Limb (tissue), 2 donors: ENCODE results near the gene SAAL1.

Source experiments
- DNase-seq, 2 donors: peaks; one replicate each; pipeline ENCODE4 v3.0.0-alpha.2; 2016; ENCODE audit errors: extremely low spot score in 2 of 2

SAAL1 gene

DNA sequence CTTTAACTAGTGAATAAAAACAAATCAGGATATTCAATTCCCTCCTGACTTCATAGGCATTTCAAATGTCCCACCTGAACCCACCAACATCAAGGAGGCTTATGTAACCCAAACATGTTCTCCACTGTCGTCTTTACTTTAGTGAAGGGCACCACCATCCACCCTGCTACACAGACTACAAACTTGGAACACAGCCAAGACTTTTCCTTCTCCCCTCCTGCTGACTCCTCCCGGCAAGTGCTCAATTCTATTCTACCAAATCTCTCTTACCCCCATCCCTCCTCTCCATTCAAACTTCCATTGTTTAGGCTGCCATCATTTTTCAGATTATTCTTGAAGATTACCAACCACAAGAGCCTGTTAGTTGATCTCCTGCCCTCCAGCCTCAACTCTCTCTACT lies 24.3 kb downstream of the SAAL1 start:
- no peak for DNase-seq

DNA sequence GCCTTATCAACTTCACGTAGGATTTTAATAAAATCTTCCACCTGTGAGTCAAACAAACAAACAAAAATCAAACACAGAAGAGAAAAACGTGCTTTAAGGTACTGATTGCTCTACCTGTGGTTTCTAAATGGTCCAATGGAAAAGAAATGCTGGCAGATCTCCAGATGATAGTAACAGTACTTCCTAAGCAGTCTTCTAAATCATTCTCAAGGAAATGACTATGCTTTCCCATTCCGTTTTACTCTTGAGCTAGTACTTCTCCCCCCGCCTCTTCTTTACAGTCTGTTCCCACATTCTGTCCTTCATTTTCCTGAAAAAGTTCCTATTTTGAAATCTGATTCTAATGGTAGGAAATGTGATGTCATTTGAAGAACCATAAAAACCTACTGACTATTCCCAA lies 25.4 kb downstream of the SAAL1 start:
- no peak for DNase-seq

DNA sequence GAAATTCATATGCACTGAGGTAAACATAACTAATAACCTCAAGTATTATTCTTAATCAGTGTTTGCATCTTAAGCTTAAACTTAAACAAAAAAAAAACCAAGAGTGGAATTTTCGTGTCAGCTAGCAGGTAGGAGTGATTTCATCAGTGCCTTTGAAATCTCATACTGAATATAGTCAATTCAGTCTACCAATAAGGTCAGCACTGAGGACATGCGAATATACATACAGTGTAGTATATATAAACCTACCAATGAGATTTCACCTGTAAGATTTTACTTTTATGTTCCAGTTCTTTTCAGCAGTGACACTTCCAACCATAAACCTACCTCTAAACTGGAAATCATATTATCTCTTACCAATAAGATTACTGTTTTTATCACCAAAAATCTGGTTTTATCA lies 27.0 kb downstream of the SAAL1 start:
- DNase-seq, result no peak

DNA sequence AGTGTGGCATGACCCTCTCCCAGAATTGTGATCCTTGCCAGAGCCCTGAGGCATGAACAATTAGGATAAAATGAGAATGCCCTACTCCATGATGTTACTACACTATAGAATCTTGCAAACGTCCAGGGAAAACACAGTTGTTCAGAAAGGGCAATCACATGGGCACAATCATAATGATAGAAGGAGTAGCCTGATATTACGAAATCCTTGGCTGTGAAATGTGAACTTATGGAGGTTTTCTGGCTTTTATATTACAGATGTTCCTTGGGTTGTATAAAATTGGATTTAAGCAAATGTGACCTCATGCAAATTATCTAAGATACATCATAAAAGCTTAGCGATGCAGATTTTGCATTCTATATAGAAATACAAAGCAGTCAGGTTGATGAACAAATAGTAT lies 30.4 kb downstream of the SAAL1 start:
- no peak for DNase-seq

DNA sequence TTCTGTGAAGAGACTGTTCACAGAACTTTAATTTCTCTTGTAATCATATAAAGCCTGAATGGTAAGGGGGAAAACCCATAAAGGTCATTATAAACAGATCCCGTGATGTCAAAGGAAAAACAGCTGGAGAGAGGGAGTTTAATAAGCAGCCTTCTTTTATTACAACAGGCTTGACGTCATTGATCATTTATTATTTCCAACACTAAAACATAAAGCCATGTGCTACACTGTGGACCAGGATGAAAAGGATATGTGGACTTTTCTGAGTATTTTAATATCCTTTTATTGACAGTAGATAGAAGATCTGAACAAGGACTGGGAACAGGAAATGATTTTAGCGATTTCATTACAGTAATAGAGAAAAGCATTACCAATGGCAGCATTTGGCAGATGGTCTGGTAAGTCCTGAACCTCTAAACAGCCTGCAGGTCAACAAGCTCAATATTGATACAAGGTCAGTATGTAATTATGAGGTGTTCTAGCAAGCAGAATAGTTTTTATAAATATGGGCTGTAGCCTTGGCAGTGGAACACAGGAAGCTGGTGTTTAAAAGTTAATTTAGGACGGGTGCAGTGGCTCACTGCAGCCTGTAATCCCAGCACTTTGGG lies 34.7 kb downstream of the SAAL1 start:
- peak in 1 of 2 donors; percentile 2 for DNase-seq

DNA sequence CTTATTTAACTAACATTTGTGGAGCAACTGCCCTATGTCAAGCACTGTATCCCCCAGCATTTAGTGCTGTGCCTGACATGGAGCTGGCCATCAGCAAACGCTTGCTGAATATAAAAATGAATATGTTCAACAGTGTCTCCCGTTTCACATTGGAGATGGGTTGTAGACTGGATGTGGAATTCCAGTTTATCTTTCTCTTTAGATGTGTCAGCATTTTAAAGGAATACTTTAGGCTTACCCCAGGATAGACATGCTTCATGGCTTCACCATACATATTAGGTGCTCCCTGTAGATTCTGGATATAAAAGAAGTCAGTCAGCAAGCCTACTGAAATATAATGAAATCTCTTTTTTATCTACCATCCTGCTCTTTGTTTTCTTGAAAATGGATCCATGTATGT lies 38.5 kb downstream of the SAAL1 start:
- no peak for DNase-seq

DNA sequence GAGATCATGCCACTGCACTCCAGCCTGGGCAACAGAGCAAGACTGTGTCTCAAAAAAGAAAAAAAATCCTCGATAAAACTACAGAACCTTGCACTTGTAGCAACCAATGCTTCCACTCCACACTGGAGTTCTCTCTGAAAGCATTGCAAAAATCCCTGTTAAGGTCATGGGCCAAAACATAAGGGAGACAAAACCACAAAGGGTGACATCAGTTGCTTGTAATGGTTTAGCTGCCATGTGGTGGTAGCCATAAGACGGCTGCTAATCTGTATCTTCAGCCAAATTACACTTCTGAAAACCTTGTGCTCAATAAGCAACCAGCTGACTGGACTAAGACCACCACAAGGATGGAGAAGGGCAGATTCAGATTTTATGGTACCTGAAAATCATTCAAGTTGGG lies 39.3 kb downstream of the SAAL1 start:
- DNase-seq, result no peak

DNA sequence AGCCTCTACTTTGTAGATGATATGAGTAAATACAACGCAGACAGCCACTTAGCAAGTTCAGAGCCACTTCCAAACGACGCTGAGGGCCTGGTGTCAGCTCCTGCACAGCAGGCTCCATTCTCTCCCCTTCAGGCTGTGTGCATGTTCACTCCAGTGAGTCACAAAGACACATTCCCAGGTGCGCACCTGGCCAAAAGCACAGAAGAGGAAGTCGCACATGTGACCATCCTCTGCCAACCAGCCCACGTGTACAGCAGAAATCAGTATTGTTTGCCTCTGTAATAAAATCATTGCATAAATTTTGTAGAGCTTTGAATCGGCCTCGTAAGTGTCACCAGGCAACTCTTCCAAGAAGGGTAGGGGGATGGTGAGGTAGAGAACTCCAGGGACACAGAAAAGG lies 40.3 kb downstream of the SAAL1 start:
- no peak for DNase-seq

DNA sequence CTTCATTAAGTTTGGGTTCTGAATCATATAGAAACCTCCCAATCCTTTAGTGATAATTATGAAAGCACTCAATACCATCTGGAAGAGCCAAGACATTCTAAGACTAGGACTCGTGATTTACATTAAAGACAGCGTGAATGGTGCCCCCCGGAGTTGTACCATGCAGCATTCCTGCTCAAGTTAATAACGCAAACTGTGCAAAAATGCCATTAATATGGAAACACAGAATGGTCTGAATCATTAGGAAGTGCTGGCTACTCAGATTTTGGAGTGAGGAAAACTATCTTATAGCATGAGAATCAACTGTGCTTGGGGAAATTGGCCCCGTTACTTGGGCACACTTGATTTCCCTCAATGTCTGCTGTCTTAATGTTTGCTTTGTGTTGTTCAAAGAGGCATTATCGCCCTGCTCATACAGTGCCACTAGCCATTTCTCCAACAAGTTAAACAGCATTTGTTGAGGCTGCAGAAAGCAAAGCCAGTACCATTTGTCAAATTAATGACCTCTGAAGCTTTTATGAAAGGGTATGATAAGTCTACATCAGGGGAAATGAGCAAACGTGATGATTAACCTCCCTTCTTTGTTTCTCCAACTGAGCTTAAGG lies 41.3 kb downstream of the SAAL1 start:
- DNase-seq, result no peak

DNA sequence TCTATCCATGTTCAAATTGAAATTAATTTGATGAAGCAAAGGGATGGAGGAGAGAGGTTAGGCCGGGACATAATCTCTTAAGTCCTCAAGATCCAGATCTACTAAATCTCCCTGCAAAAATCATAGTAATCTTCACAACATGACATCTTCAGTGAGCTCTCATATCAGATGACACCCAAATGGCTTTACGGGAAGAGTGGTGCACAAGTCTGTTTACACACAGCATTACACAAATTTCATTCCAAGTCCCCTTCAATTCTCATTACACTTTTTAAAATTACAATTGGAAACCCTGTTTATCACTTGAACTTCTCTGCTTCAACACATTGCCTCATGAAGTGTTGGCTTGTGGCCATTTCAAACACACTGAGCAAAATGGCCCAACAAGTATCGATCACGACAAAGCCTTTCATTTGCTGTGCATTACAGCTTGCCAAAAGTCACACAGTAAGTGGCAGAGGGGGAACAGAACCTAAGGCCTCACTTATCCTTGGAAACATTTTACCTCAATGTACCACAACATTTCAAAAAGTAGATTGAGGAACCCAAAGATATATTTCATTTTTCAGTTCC lies 41.9 kb downstream of the SAAL1 start:
- no peak for DNase-seq

DNA sequence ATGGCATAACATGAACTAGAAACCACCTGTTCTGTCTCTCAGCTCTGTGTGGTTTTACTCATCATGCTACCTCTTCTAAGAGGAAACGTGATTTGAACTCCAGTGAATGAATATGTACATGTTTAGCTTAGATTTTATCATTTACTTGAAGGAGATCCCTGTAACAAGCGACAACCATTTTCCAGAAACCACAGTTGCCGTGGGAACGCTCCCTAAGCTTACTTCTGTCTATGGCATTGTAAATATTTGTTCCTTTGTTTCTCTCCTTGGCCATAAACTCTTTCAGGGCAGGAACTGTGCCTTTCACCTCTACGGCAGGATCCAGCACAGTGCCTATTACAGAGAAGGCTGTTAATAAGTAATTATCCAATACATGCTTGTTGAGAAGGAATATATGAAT lies 42.8 kb downstream of the SAAL1 start:
- no peak for DNase-seq

DNA sequence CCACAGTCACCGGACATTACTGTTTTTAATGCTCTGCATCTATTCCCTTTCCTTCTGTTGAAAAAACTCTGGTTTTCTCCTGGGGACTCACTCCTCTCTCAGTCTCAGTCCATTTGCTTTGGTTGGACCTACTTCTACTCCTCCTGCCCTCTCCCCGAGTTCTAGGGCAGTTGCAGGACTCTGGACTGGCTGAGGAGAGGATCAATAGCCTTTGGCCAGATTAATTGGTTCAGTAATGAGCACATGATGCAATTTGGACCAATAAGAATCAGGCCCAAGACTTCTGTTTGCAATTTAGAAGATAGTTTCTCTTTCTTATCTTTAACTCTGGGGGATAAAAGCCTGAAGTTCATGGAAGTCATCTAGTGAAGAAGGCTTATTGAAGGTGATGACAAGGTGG lies 44.5 kb downstream of the SAAL1 start:
- no peak for DNase-seq

DNA sequence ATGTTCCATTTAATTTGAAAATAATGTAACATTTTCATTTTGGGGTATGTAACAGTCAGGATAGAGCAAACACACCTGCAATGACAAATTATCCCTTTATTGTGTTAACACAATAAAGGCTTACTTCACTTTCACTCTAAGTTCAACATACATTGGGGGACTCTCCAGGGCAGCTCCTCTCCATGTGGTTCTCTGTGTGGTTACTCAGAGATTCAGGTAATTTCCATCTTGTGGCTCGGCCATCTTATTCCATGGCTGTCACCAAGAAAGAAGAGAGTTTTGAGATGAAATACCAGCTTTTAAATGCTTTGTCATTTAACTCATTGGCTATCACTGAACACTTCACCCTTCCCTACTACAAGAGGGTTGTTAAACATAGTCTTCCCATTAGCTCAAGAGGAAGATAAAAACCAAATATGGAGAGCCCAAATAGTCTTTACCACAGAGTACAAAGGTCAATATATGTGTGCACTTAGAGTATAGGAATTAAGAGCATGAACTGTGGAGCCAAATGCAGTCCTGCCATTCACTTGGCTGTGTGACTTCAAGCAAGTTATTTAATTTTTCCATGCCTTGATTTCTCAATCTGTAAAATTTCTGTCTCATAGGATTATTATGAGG lies 49.2 kb downstream of the SAAL1 start:
- DNase-seq, result no peak

DNA sequence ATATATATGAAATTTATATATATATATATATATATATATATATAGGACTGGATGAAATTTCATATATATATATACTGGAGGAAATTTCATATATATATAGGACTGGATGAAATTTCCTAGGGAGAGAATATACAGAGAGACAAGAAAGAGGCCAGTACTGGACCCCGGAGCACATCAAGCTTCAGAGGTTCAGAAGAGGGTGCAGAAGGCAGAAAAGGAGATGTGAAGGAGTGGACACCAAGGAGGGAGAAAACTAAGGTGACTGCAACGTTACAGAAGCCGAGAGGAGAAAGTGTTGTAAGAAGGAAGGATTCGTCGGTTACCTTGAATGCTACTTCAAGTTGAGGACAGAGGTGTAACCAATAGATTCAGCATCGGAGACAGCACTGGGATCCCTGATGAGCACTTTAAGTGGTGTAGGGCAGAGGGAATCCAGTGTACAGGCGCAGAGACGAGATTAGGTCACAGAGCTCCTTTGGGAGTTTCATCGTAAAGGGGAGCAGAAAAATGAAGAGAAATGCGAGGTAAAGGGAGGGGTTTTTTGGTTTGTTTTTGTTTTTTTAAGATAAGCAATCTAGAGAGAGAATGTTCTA lies 51.3 kb downstream of the SAAL1 start:
- no peak for DNase-seq

DNA sequence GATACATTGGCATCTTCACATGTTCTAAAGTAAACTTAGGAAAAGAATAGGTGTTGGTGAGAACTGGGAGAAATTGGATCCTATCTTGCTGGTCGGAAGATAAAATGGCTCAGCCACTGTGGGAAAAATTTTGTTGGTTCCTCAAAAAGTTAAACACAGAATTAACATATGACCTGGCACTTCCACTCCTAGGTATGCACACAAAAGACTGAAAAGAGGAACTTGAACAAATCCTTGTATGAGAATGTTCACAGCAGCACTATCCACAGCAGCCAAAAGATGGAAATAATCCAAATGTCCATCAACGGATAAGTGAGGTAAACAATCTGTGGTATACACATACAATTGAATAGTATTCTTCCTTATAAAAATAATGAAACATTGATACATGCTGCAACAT lies 55.0 kb downstream of the SAAL1 start:
- DNase-seq, result no peak

DNA sequence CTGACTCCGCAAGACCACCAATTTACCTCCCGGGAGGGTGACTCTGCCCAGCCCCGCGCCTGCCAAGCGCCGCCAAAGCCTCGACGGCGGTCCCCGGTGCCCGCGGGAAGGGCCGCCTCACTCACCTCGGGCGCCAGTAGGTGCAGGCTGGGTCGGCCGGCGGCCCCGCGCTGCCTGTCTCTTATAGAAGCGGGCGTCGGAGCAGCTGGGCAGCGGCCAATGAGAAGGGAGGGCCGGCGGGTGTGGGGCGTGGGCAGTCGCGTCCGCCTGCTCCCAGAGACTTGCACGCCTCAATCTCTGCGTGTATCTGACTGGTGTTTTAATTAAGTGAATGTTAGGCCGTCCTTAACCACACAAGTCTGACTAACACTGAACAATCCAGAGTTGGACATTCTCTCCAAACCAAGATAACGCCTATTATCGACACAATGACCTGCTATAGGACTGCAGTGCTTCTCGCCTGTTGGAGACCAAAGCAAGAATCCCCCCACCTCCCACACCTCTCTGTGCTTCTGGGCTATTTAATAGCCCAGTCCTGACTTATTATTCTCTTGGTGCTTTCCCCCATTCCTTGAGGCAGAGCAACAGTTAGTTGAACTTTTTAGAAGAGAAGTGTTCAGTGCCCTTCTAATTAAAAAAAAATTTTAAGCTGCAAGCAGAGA lies 59.6 kb downstream of the SAAL1 start, which contains the start of gene TPH1:
TSS of gene TPH1 (minus strand) at position 154 of the 662 bp plus-strand sequence. CDS start 5,507 bp downstream, outside the sequence.
- DNase-seq, result peak; percentile 15 to 59

DNA sequence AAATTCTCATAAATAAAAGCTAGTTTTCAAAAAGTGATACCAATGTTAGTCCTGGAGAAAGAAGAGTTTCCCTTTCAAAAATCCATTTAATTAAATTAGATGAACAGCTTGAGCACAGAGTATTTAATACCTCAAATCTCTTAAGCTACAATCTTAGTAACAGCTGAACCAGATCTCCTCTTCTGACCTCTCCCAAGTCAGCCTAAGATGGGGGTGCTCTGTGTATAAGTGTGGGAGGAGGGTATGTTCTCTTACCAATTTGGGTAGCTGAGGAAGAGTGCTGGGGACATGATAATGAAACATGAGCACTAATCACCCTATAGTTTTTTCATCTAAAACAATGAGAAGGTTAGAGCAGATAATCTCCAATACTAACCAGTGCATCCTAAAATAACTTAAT lies 69.4 kb downstream of the SAAL1 start:
- DNase-seq, result no peak
